Right lobe of liver (tissue), 6 donors: ENCODE results near the gene ADGRL2. TPM values are rescaled to one million over a fixed set of nuclear protein-coding genes. Genes with fewer than 3 reads are reported as not detected.

ENCODE experiments used
- ATAC-seq, 4 donors: fragments of 200-7000 bp; cut with Tn5 transposase; one replicate each; pipeline ENCODE4 v1.9.1; 2020; ENCODE audit warnings: mild to moderate bottlenecking in 4 of 4, moderate library complexity in 4 of 4
- DNase-seq, 3 donors: peaks; one replicate each; pipeline ENCODE4 v3.0.0-alpha.2; 2020
- H3K27ac ChIP-seq, 3 donors: fragments of 200-600 bp; one replicate each; pipeline ENCODE4 v1.8.0; 2022
- H3K27me3 ChIP-seq, 2 donors: fragments of 200-600 bp; one replicate each; pipeline ENCODE4 v1.8.0; 2022
- H3K36me3 ChIP-seq, 4 donors: fragments of 200-600 bp; sonication (generic) in 1 of 4; one replicate each; pipeline versions ENCODE4 v1.5.1 to v1.8.0; 2017 to 2022; ENCODE audit warnings: control low read depth in 1 of 4
- H3K4me1 ChIP-seq, 4 donors: fragments of 200-600 bp; sonication (generic) in 1 of 4; one replicate each; pipeline versions ENCODE4 v1.5.1 to v1.8.0; 2017 to 2022; ENCODE audit warnings: control low read depth in 1 of 4
- H3K4me3 ChIP-seq, 3 donors: fragments of 200-600 bp; one replicate each; pipeline ENCODE4 v1.8.0; 2022
- H3K9me3 ChIP-seq, 4 donors: fragments of 200-600 bp; sonication (generic) in 1 of 4; one replicate each; pipeline versions ENCODE4 v1.5.1 to v1.8.0; 2017 to 2022; ENCODE audit warnings: control low read depth in 1 of 4
- POLR2A ChIP-seq: fragments of 450-650 bp; IDR thresholded peaks from one replicate; pipeline ENCODE4 v1.6.1; 2017; ENCODE audit warnings: antibody characterized with exemption, mild to moderate bottlenecking
- WGBS: methylation state at CpG from one replicate; pipeline ENCODE4 v1.1.6; 2018; ENCODE audit warnings: low coverage, low lambda C conversion rate; ENCODE audit not compliant: insufficient coverage; ENCODE audit errors: missing lambda C conversion rate; 5-methylcytosine and 5-hydroxymethylcytosine counted together
- intact Hi-C, 2 donors: fragments of 100-400 bp; cut with DNase I; formaldehyde crosslinking; loops; one replicate each; pipeline versions ENCODE4 v1.11.2 to v1.14.1; 2022
- long read RNA-seq: library from polyadenylated mRNA; unstranded; transcript quantifications from one replicate; pipeline ENCODE4 v2.0.0, GENCODE V29; 2019
- total RNA-seq, 6 experiments: library from RNA; depleted of rRNA in 2 of 6; stranded (reverse); fragments of >200 nt in 2 of 6; fragmentation: NEBNext Ultra II Directional in 3 of 6; extraction: Animal tissue kit (Norgen Biotek cat#: 25700) in 3 of 6; gene quantifications; one replicate each; pipeline versions ENCODE4 v1.1.0 to v1.2.4, GENCODE V29; 2016 to 2023
- TF ChIP-seq, protein P1 (sequence below), 4 donors: fragments of 200-600 bp in 3 of 4; fragments of 450-650 bp in 1 of 4; IDR thresholded peaks; one replicate each; pipeline versions ENCODE4 v1.5.1 to v1.8.0; 2016 to 2022; ENCODE audit warnings: antibody characterized with exemption in 4 of 4, mild to moderate bottlenecking in 2 of 4
- donor health status: DM: no; HTN: yes; CAD: no.
- donor health status: DM: no; HTN: no; CAD: no.
- donor health status: DM: no; HTN: no; CAD: no.
- donor health status: DM: no; HTN: yes; CAD: no.
- donor health status: DM: no; HTN: yes; CAD: no.

Gene ADGRL2
- total RNA-seq: 10 to 100 TPM; 38.0 to 72.3 (median 51.2) TPM
- long read RNA-seq, partial matches to known transcripts: 0 of 2 reads
- long read RNA-seq, other reads (novel, unspliced or antisense): 2 of 2 reads

DNA sequence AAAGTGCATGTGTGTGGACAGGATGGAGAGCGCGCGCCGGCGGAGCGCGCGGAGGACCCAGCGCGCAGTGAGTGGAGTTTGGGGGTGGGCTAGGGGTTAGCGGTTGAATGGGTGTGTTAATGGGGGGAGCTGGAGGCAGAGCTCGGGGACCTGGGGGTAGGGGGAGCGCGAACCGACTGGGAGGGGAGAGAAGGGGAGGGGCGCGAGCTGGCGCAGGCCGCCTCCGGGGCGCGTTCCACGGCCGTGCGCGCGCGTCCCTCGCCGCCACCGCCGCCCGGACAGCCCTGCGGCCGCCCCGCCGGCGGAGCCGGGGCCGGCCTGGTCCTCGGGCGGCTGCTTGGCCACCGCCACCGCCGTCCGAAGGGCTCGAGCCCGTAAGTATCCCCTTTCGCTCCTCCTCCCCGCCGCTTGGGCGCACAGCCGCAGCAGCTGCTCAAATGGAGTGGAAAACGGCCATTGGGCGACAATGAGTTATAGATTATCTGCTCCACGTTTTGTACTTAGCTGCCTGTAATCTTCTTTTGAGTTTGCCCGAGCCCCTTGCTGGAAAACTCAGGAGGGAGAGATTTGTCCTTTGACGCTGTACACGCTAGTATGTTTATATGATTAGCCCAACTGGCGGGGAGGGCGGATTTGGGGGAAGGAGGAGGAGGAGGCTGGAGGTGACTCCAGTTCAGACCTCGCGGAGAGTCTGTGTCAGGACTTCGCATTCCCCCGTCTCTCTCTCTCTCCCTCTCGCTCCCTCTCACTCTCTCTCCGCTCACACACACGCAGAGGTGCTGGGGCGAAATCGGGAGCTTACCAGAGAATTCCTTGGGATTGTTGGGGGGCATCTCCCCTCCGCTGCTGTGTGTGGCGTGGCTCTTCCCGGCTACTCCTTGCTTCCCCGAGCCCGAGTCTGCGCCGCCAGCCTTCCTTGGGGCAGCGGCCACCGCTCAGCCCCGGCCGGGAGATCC is at the start of gene ADGRL2:
Gene ADGRL2, plus strand, starts transcription at position 240 of the 956 bp plus-strand sequence. CDS start 36,051 bp downstream, outside the sequence.
- WGBS: under 1% methylated on average over 15 of the region's 81 CpGs
- Histone ChIP-seq H3K27ac (peak within 1 kb of the TSS; percentile 92 to 99 (median 98)), H3K4me1 (peaks cover 0 to 33% (median 14%) of the 10 kb centered on the region in 4 donors), H3K27me3 (no peaks in the 10 kb centered on the region), H3K4me3 (peak within 1 kb of the TSS; percentile 72 to 79 (median 78)), H3K9me3 (no peaks in the 10 kb centered on the region), H3K36me3 (no peaks in the 10 kb centered on the region)
- TF ChIP-seq, protein P1, sequence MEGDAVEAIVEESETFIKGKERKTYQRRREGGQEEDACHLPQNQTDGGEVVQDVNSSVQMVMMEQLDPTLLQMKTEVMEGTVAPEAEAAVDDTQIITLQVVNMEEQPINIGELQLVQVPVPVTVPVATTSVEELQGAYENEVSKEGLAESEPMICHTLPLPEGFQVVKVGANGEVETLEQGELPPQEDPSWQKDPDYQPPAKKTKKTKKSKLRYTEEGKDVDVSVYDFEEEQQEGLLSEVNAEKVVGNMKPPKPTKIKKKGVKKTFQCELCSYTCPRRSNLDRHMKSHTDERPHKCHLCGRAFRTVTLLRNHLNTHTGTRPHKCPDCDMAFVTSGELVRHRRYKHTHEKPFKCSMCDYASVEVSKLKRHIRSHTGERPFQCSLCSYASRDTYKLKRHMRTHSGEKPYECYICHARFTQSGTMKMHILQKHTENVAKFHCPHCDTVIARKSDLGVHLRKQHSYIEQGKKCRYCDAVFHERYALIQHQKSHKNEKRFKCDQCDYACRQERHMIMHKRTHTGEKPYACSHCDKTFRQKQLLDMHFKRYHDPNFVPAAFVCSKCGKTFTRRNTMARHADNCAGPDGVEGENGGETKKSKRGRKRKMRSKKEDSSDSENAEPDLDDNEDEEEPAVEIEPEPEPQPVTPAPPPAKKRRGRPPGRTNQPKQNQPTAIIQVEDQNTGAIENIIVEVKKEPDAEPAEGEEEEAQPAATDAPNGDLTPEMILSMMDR (IDR thresholded peaks at IDR 0.05): peak in 1 of 4 donors; percentile 1
- TF ChIP-seq POLR2A: peak; percentile 72
- intact Hi-C loops: no loop called here
- peak; percentile 78 to 88 (median 86) for DNase-seq
- ATAC-seq: peak; percentile 75 to 86 (median 78)

DNA sequence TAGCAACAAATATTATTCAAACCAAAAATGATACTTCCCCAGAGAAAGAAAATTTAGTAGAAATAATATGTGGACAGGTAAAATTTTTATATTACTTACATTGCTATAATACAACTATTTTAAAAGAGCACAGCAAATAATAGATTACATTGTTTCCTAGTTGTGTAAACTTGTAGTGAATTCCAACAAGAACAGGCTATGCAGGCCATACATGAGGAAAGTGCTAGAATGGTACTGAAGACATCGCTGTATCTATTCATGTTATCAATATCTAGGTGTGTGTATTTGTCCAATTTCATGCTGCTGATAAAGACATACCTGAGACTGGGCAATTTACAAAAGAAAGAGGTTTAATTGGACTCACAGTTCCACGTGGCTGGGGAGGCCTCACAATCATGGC is 47.9 kb upstream of the ADGRL2 start:
- WGBS: 75% methylated on average over 2 of the region's 2 CpGs
- H3K27me3 ChIP-seq: no peaks in the 10 kb centered on the region
- no peaks in the 10 kb centered on the region for H3K9me3 ChIP-seq
- DNase-seq: no peak
- H3K4me1 ChIP-seq: no peaks in the 10 kb centered on the region
- TF ChIP-seq POLR2A: no peak
- TF ChIP-seq, protein P1 (IDR thresholded peaks at IDR 0.05): no peak
- H3K36me3 ChIP-seq: no peaks in the 10 kb centered on the region
- H3K27ac ChIP-seq: no peak overlapping the region
- no peak overlapping the region for H3K4me3 ChIP-seq
- intact Hi-C loops: no loop called here
- no peak for ATAC-seq

DNA sequence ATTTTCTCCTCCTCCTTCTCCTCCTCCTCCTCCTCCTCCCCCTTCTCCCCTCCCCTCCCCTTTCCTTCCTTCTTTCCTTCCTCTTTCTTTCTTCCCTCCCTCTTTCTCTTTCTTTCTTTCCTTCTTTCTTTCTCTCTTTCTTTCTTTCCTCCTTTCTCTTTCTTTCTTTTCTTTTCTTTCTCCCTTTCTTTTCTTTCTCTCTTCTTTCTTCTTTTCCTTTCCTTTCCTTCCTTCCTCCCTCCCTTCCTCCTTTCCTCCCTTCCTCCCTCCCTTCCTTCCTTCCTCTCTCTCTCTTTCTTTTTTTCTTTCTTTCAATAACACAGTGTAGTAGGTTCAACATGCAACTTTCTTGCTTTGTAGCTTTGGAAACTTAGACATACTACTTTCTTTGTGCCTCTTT is 46.3 kb upstream of the ADGRL2 start:
- TF ChIP-seq, protein P1 (IDR thresholded peaks at IDR 0.05): no peak
- no peak for TF ChIP-seq POLR2A
- Histone ChIP-seq H3K27me3 (no peaks in the 10 kb centered on the region), H3K27ac (no peak overlapping the region), H3K4me1 (no peaks in the 10 kb centered on the region), H3K4me3 (no peak overlapping the region), H3K9me3 (no peaks in the 10 kb centered on the region), H3K36me3 (no peaks in the 10 kb centered on the region)
- DNase-seq: no peak
- no peak for ATAC-seq
- intact Hi-C loops: no loop called here

DNA sequence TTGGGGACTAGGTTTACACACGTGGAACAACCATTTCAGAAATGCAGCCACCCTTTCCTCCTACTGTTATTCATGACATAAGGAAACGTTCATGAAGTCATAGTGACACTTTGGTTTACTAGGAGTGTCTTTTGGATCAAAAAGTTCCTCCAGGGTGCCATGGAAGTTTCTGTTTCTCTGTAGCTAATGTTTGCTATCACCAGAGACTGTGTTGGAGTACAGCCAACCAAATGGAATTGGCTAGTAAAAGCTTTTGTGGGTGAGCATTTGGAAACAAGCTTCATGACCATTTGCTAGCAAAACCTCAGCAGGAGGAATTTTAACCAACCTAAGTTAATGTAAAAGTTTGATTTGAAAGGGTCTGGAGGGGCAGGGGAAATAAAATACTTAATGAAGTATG is 43.9 kb upstream of the ADGRL2 start:
- ATAC-seq: no peak
- TF ChIP-seq POLR2A: no peak
- TF ChIP-seq, protein P1 (IDR thresholded peaks at IDR 0.05): no peak
- H3K4me1 ChIP-seq: no peaks in the 10 kb centered on the region
- H3K27me3 ChIP-seq: no peaks in the 10 kb centered on the region
- no peaks in the 10 kb centered on the region for H3K36me3 ChIP-seq
- no peaks in the 10 kb centered on the region for H3K9me3 ChIP-seq
- intact Hi-C loops: no loop called here
- H3K27ac ChIP-seq: no peak overlapping the region
- DNase-seq: no peak
- H3K4me3 ChIP-seq: no peak overlapping the region
- 53% methylated on average over 2 of the region's 2 CpGs for WGBS
